GM18520 (cell line): ENCODE measurements around the gene NKTR.

Experiments used
- ATAC-seq: cut with Tn5 transposase; IDR thresholded peaks from one replicate; pipeline ENCODE4 v1.9.1; 2021; ENCODE audit not compliant: unreplicated experiment

Gene NKTR

DNA sequence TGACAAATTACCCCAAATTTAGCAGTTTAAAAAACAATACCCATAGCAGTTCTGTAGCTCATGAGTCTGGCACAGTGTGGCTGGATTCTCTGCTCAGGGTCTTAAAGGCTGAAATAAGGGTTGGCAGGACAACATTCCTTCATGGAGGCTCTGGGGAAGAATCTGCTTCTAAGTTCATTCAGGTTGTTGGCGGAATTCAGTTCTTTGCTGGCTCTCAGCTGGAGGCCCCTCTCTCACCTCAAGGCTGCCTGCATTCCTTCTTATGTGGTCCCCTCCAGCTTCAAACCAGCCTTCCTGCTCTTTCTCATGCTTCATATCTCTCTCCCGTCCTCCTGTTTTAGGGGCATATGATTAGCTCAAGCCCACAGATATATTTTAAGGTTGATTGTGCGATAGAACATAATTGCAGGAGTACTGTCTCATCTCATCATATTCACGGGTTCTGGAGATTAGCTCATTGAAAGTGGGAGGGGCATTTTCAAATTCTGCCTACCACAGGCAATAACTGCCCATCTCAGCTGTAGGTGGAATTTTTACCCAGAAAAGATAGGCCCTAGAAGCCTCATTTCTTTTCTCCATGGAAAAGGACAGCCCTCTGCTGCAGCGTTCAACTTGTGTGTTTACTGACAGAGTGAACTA is 47.5 kb downstream of the NKTR start:
- ATAC-seq, result no peak

- ATAC-seq, result no peak
Measured at GRCh38 chr3:42649006-42649405, 48.5 kb downstream of the NKTR start.

DNA sequence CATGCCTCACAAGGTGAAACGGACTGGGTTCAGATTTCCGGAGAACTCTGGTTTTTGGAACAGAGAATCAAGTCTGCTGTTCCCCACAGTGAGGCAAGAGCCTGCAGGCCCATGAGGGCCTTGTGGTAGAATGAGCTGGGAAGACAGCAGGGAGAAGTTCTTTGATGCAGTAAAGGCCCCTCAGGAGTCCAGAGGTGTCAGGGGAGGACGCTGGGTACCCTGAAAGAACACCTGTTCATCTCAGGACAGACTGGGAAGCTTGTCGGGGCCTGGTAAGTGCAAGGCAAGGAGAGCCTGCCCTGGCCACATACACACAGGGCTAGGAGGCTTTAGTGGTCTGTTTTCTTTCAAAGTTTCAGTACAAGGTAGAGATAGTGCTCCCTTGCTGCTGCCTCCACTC is 49.3 kb downstream of the NKTR start:
- ATAC-seq, result no peak

- no peak for ATAC-seq
Measured at GRCh38 chr3:42651248-42652091, 51.0 kb downstream of the NKTR start.

GRCh38 chr3:42652251-42652610 is 51.7 kb downstream of the NKTR start:
- ATAC-seq, result no peak

- ATAC-seq, result no peak
Measured at GRCh38 chr3:42652611-42653302, 52.3 kb downstream of the NKTR start.

- no peak for ATAC-seq
Measured at GRCh38 chr3:42653303-42653559, 52.7 kb downstream of the NKTR start.

DNA sequence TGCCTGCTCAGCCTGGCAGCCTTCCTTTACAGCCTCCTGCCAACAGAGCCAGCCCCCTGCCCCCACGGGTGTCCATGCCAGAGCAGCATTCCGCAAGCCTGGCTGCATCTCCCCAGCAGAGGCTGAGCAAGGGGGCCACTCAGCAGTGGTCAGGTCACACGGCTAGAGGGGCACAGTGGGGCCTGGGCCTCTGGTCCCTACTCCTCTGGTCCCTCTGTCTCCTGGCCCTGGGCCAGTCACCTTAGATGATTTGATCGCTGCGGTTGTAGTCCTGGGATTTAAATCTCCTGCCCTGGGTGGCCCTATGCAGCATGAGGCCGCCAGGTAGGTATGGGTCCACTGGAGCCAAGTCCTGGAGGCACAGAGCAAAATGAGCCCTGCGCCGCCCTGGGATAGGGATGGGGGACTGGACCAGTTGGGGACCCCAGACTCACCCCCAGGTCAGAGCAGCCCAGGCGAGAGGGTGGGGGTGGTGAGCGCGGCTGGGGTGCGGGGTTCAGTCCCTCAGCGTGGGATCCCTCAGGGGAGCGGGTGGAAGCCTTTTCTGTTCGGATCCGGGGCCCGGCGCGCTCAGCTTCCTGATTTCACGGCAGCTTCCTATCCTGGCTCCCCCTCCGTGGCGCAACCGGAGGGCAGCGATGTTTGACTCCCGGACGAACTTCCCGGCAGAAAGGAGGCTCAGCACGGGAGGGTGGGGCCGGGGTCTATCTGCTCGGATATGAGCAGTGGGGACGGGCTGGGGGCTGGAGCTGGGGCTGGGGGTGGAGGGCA is 53.3 kb downstream of the NKTR start, which contains the start of gene ZBTB47:
Gene ZBTB47 (plus strand): TSS at position 138 of the 771 bp plus-strand sequence. CDS start 4,659 bp downstream, outside the sequence.
- ATAC-seq, result no peak

- no peak for ATAC-seq
Measured at GRCh38 chr3:42654331-42655201, 54.1 kb downstream of the NKTR start.

GRCh38 chr3:42655331-42655888 is 54.9 kb downstream of the NKTR start:
- ATAC-seq, result no peak

- no peak for ATAC-seq
Measured at GRCh38 chr3:42655980-42656679, 55.6 kb downstream of the NKTR start.

DNA sequence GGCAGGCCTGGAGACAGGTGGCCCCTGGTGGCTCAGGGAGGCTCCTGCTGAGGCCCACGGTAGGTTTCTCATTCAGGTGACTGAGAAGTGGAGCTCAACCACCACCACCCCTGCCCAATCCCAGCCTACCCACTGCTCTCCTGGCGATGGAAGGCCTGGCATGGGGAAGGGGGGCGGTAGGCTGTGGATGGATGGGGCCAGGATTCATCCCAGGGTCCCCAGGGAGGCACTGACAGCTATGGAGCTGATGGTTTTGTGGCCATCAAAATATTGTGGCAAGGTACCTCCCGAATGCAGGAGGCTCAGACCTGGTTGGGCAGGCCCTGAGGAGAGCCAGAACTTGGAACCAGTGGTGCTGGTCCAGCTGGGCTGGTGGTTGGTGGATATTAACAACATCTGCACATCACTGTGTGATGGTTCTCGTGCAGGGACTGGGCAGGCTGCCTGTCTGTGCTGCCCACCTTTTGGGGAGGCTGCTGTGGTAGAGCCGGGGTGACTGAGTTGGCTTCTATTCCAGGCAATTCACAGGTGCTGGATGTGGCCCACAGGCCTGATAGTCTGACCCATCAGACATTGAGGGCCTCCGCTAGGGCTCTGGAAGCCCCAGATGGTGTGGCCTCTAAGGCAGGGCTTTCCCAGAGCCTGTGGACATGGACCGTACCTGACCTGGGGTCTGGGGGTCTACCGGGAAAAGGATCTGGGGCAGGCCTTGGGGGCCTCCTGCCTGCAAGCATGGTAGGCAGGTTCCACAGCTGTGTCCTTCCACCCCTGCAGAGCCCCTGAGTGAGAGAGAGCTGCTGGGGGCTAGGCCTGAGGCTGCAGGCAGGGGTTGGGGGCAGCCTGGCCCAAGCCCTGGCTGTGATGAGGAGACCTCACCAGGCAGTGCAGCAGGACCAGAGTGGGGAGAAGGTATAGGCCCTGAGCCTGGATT is 56.5 kb downstream of the NKTR start:
- ATAC-seq, result no peak

GRCh38 chr3:42657675-42658074 is 57.2 kb downstream of the NKTR start:
- ATAC-seq, result no peak

- no peak for ATAC-seq
Measured at GRCh38 chr3:42658091-42658770, 57.7 kb downstream of the NKTR start.

DNA sequence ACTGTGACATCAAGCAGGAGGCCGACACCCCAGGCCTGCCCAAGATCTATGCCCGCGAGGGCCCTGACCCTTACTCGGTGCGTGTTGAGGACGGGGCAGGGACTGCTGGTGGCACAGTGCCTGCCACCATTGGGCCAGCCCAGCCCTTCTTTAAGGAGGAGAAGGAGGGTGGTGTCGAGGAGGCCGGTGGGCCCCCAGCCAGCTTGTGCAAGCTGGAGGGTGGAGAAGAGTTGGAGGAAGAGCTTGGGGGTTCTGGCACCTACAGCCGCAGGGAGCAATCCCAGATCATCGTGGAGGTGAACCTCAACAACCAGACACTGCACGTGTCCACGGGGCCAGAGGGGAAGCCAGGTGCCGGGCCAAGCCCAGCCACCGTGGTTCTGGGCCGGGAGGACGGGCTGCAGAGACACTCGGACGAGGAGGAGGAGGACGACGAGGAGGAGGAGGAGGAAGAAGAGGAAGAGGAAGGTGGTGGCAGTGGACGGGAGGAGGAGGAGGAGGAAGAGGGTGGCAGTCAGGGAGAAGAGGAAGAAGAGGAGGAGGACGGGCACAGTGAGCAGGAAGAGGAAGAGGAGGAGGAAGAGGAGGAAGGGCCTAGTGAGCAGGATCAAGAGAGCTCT is 58.4 kb downstream of the NKTR start:
- no peak for ATAC-seq

DNA sequence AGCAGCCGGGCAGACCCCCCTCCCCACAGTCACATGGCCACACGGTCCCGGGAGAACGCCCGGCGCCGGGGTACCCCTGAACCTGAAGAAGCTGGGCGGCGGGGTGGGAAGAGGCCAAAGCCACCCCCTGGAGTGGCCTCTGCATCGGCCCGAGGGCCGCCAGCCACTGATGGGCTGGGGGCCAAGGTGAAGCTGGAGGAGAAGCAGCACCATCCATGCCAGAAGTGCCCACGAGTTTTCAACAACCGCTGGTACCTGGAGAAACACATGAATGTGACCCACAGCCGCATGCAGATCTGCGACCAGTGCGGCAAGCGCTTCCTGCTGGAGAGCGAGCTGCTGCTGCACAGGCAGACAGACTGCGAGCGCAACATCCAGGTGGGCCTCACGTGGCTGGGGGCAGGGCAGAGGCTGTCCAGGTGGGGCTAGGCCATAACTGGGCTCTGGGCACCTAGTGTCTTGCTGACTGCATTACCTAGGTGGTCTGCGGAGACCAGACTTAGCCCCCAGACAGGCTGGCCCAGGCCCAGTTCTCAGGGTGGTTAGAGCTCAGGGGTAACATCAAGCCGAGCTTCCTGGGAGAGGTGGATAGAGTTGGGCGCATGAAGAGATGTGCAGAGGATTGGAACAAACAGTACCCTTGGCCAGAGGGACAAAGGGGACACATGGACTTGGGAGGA is 59.1 kb downstream of the NKTR start:
- ATAC-seq, result no peak
